ENCODE data around the gene CTBP2. TPM values are rescaled to one million over a fixed set of nuclear protein-coding genes. Genes with fewer than 3 reads are reported as not detected.

The CTBP2 gene
- total and polyA plus RNA-seq, 4 donors, result 3.4 to 59.2 (median 5.5) TPM

DNA sequence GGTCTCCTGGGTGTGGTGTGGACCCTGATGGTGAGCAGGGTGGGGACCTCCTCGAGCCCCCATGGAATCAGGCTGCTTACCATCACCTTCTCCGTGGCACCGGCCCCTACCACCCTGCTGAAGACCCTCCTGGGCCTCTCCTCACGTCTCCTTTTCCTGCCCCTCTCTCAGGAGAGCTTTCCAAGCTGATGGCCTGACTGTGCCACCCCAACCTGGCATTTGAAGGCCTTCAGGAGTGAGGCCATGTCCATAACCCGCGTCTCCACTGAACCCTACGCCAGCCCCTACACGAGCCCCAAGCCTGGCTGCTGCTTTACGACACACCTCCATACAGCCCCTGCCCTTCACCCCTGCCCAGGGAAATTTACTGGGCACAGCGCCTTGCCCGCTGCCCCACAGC is 163.1 kb downstream of the CTBP2 start:
- no peaks in the 10 kb centered on the region for H3K9me3 ChIP-seq (ENCODE audit: control insufficient read depth in 4 of 4, low read length in 3 of 4)
- 95% methylated on average over 11 of the region's 11 CpGs for WGBS
- TF ChIP-seq TAF1 (conservative IDR thresholded peaks at IDR 0.05), result no peak
- TF ChIP-seq HNF4G (IDR thresholded peaks at IDR 0.05), result no peak
- TF ChIP-seq, protein P1, sequence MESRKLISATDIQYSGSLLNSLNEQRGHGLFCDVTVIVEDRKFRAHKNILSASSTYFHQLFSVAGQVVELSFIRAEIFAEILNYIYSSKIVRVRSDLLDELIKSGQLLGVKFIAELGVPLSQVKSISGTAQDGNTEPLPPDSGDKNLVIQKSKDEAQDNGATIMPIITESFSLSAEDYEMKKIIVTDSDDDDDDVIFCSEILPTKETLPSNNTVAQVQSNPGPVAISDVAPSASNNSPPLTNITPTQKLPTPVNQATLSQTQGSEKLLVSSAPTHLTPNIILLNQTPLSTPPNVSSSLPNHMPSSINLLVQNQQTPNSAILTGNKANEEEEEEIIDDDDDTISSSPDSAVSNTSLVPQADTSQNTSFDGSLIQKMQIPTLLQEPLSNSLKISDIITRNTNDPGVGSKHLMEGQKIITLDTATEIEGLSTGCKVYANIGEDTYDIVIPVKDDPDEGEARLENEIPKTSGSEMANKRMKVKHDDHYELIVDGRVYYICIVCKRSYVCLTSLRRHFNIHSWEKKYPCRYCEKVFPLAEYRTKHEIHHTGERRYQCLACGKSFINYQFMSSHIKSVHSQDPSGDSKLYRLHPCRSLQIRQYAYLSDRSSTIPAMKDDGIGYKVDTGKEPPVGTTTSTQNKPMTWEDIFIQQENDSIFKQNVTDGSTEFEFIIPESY (IDR thresholded peaks at IDR 0.05), result no peak
- TF ChIP-seq ATF3 (IDR thresholded peaks at IDR 0.05), result no peak
- TF ChIP-seq, protein P2, sequence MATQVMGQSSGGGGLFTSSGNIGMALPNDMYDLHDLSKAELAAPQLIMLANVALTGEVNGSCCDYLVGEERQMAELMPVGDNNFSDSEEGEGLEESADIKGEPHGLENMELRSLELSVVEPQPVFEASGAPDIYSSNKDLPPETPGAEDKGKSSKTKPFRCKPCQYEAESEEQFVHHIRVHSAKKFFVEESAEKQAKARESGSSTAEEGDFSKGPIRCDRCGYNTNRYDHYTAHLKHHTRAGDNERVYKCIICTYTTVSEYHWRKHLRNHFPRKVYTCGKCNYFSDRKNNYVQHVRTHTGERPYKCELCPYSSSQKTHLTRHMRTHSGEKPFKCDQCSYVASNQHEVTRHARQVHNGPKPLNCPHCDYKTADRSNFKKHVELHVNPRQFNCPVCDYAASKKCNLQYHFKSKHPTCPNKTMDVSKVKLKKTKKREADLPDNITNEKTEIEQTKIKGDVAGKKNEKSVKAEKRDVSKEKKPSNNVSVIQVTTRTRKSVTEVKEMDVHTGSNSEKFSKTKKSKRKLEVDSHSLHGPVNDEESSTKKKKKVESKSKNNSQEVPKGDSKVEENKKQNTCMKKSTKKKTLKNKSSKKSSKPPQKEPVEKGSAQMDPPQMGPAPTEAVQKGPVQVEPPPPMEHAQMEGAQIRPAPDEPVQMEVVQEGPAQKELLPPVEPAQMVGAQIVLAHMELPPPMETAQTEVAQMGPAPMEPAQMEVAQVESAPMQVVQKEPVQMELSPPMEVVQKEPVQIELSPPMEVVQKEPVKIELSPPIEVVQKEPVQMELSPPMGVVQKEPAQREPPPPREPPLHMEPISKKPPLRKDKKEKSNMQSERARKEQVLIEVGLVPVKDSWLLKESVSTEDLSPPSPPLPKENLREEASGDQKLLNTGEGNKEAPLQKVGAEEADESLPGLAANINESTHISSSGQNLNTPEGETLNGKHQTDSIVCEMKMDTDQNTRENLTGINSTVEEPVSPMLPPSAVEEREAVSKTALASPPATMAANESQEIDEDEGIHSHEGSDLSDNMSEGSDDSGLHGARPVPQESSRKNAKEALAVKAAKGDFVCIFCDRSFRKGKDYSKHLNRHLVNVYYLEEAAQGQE (IDR thresholded peaks at IDR 0.05), result no peak
- TF ChIP-seq EGR1 (IDR thresholded peaks at IDR 0.05; ENCODE audit: low read depth in 2 of 2), result no peak
- TF ChIP-seq, protein P3, sequence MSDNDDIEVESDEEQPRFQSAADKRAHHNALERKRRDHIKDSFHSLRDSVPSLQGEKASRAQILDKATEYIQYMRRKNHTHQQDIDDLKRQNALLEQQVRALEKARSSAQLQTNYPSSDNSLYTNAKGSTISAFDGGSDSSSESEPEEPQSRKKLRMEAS (IDR thresholded peaks at IDR 0.05), result no peak
- TF ChIP-seq JUND (IDR thresholded peaks at IDR 0.05), result no peak
- TF ChIP-seq GABPA (IDR thresholded peaks at IDR 0.05 in 1 of 2, conservative IDR thresholded peaks at IDR 0.05 in 1 of 2), result no peak
- no peak for TF ChIP-seq NR2F2 (IDR thresholded peaks at IDR 0.05)
- no peak for TF ChIP-seq RAD21 (IDR thresholded peaks at IDR 0.05)
- no peaks in the 10 kb centered on the region for H3K27me3 ChIP-seq (ENCODE audit: control insufficient read depth in 4 of 4, insufficient read depth in 4 of 4, low read length in 3 of 4)
- peaks cover 0 to 3% (median 0%) of the 10 kb centered on the region in 4 donors for H3K4me1 ChIP-seq (ENCODE audit: control insufficient read depth in 4 of 4, insufficient read depth in 4 of 4, low read length in 3 of 4)
- no peak overlapping the region for H3K4me3 ChIP-seq (ENCODE audit: low read depth in 1 of 3, low read length in 3 of 3)
- no peak for DNase-seq (ENCODE audit: low spot score)
- peaks cover 0 to 6% (median 0%) of the 10 kb centered on the region in 4 donors for H3K36me3 ChIP-seq (ENCODE audit: control insufficient read depth in 4 of 4, insufficient read depth in 3 of 4, low read depth in 1 of 4, low read length in 3 of 4)
- no peak overlapping the region for H3K9ac ChIP-seq (ENCODE audit: low read depth in 1 of 2, low read length in 2 of 2)
- H3K27ac ChIP-seq (ENCODE audit: low read depth in 1 of 2, low read length in 2 of 2), result no peak overlapping the region

DNA sequence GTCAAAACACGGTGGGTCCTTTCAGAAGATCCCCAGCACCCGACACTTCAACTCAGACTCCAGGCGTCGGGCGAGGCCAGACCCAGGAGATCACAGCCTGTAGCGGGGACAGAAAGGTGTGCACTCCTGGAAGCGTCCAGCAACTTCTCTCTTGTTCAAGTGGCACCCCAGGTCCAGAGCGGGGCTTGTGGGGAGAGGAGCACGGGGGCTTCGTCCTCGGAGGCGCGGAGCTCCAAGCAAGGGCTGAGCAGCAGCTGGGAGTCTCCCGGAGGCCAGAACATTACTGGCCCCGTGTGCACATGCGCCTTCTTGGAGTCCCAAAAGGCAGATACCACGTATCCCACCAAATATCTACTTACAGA is 163.5 kb downstream of the CTBP2 start:
- no peaks in the 10 kb centered on the region for H3K27me3 ChIP-seq (ENCODE audit: control insufficient read depth in 4 of 4, insufficient read depth in 4 of 4, low read length in 3 of 4)
- peaks cover 0 to 4% (median 2%) of the 10 kb centered on the region in 4 donors for H3K4me1 ChIP-seq (ENCODE audit: control insufficient read depth in 4 of 4, insufficient read depth in 4 of 4, low read length in 3 of 4)
- 96% methylated on average over 17 of the region's 17 CpGs for WGBS
- H3K36me3 ChIP-seq (ENCODE audit: control insufficient read depth in 4 of 4, insufficient read depth in 3 of 4, low read depth in 1 of 4, low read length in 3 of 4), result peaks cover 0 to 6% (median 0%) of the 10 kb centered on the region in 4 donors
- TF ChIP-seq, protein P4, sequence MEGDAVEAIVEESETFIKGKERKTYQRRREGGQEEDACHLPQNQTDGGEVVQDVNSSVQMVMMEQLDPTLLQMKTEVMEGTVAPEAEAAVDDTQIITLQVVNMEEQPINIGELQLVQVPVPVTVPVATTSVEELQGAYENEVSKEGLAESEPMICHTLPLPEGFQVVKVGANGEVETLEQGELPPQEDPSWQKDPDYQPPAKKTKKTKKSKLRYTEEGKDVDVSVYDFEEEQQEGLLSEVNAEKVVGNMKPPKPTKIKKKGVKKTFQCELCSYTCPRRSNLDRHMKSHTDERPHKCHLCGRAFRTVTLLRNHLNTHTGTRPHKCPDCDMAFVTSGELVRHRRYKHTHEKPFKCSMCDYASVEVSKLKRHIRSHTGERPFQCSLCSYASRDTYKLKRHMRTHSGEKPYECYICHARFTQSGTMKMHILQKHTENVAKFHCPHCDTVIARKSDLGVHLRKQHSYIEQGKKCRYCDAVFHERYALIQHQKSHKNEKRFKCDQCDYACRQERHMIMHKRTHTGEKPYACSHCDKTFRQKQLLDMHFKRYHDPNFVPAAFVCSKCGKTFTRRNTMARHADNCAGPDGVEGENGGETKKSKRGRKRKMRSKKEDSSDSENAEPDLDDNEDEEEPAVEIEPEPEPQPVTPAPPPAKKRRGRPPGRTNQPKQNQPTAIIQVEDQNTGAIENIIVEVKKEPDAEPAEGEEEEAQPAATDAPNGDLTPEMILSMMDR (IDR thresholded peaks at IDR 0.05; ENCODE audit: low read depth, low read length, missing input control), result no peak
- TF ChIP-seq RXRA (IDR thresholded peaks at IDR 0.05), result no peak
- TF ChIP-seq SP1 (IDR thresholded peaks at IDR 0.05), result no peak
- TF ChIP-seq TAF1 (conservative IDR thresholded peaks at IDR 0.05), result no peak
- TF ChIP-seq JUND (IDR thresholded peaks at IDR 0.05), result no peak
- TF ChIP-seq RAD21 (IDR thresholded peaks at IDR 0.05), result no peak
- TF ChIP-seq FOXA2 (IDR thresholded peaks at IDR 0.05), result no peak
- no peak for TF ChIP-seq FOXA1 (IDR thresholded peaks at IDR 0.05)
- no peak for TF ChIP-seq NR2F2 (IDR thresholded peaks at IDR 0.05)
- TF ChIP-seq, protein P3 (IDR thresholded peaks at IDR 0.05), result no peak
- TF ChIP-seq HNF4A (conservative IDR thresholded peaks at IDR 0.05), result no peak
- TF ChIP-seq, protein P1 (IDR thresholded peaks at IDR 0.05), result no peak
- no peak for TF ChIP-seq GABPA (IDR thresholded peaks at IDR 0.05 in 1 of 2, conservative IDR thresholded peaks at IDR 0.05 in 1 of 2)
- TF ChIP-seq, protein P2 (IDR thresholded peaks at IDR 0.05), result no peak
- no peak for TF ChIP-seq YY1 (IDR thresholded peaks at IDR 0.05)
- TF ChIP-seq HNF4G (IDR thresholded peaks at IDR 0.05), result no peak
- TF ChIP-seq EGR1 (IDR thresholded peaks at IDR 0.05; ENCODE audit: low read depth in 2 of 2), result no peak
- H3K9ac ChIP-seq (ENCODE audit: low read depth in 1 of 2, low read length in 2 of 2), result no peak overlapping the region
- no peaks in the 10 kb centered on the region for H3K9me3 ChIP-seq (ENCODE audit: control insufficient read depth in 4 of 4, low read length in 3 of 4)
- DNase-seq (ENCODE audit: low spot score), result no peak
- H3K27ac ChIP-seq (ENCODE audit: low read depth in 1 of 2, low read length in 2 of 2), result no peak overlapping the region
- no peak overlapping the region for H3K4me3 ChIP-seq (ENCODE audit: low read depth in 1 of 3, low read length in 3 of 3)
